NCI-H1417 (cell line): ENCODE results near the gene OLFM2.

Experiments
- DNase-seq, 3 experiments: peaks; one replicate each; lab custom pipeline; 2025; lab: John Stamatoyannopoulos, UW

OLFM2 gene

DNA sequence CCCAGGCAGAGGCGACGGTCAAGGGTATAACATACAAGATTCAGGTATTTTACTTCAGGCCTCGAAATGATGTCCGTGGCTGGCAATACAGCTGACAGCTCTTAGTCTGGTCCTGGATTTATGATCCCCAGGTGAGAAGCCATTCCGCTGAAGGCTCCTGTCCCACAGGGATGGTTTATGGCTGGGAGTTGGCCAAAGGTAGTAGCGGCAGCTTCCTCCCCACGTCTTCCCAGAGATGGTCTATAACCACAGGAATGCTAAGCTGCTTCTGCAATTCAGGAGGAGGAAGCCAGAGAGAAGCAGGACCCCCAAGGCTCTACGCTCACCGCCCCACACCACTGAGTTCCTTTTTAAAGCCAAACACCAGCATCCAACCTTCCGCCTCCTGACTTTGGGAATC lies 27.1 kb downstream of the OLFM2 start:
- no peak for DNase-seq

DNA sequence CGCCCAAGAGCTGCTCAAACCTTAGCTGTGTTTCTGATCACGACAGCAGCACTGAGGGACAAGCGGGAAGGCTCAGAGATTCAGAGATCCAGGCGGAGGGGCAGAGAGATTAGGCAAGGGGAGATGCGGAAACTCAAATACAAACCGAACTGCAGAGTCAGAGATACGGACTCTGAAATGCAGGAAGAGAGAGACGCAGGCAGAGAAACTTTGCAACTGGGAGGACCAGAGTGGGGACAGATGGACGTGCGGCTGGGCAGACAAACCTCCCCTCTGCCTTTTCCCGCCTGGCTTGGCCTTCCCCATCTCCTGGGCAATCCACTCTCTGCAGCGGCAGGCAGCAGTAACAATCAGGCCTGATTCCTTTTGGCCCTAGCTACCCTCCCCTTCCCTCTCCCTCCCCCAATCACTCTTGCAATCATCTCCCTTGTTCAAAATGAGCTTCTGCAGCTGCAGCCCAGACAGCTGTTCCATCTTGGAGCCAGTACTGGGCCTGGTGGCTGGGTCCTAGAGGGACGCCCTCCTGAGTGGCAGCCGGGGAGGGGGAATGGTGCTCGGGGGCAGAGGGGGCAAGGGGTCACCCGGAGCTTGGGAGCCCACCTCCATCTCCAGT lies 29.7 kb downstream of the OLFM2 start:
- no peak for DNase-seq

GRCh38 chr19:9903336-9903735 lies 33.0 kb downstream of the OLFM2 start:
- DNase-seq: no peak

DNA sequence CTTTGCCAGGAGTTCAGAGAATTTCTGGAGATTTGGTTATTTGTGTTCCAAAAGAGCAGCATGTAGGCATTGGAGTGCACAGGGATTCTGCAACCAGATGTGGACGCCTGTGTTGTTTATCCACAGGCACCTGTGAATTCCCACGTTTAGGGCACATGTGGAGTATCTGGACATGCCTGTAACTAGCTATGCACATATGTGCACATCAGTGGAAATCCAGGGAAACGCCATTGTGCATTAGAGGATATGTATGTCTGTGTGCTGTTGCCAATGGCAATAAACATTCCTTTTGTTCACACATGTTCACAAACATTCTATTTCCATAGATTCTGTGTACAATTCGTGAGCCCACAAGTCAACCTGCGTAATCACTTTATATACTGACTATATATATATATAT lies 34.7 kb downstream of the OLFM2 start:
- no peak for DNase-seq

GRCh38 chr19:9901020-9901419 lies 35.3 kb downstream of the OLFM2 start:
- DNase-seq: no peak

DNA sequence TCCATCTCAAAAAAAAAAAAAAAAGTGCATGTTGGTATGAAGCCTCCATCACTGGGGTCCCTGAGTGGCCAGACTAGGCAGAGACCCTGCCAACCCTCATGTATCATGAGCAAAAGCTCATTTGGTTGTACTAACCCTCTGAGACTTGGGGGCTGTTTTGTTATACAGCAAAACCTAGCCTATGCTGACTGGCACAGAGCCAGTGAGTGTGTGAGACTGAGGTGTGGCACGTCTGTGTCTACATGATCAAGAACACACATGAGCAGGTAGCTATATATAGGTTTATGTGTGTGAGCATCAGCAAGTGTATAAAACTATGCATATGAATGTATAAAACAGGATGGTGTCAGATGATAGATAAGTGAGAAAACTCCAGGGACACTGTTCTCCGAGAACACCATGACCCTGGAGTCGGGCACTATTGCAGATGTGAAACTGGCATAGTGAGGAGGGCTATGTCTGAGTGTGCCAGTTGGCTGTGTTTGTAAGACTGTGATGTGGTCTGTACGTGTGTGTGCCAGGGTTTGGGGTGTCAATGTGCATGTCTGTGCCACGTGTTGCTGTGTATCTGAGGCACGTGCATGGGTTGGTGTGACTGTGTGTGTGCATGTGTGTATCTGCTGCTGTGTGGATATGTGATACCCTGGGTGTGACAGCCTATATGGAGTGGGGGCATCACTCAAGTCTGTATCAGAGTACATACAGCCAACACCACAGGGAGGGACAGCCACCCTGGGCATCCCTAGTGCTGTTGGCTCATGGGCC lies 44.5 kb downstream of the OLFM2 start:
- DNase-seq: no peak

- no peak for DNase-seq
These were observed 51.2 kb downstream of the OLFM2 start for GRCh38 chr19:9885077-9885552.

GRCh38 chr19:9883764-9884163 lies 52.6 kb downstream of the OLFM2 start:
- DNase-seq: no peak

DNA sequence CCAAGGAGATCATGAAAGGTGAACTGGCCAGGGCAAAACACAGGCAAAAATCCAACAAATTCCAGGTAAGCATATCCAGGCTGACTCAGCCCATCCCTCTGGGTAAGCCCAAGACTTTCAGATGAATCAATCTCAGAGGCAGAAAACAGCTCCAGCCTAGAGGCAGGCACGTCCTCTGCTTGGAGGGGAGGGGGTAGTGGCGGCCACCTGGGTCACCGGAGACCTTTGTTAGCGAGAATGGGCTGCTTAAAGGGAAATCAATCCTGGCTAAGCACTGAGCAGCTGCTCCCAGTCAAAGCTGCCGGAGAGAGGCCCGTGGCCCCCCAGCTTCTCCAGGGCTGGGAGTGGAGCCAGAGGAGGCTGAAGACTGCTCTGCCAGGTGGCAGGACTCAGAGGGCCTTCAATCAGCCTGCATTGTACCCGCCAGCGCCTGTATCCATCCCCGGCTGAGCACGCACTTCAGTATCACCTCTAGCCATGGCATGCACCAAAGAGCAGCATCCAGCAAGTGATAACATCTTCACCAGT lies 53.0 kb downstream of the OLFM2 start:
- DNase-seq: peak in 2 of 3 experiments; percentile 21 to 70

GRCh38 chr19:9881720-9882119 lies 54.6 kb downstream of the OLFM2 start:
- DNase-seq: no peak

DNA sequence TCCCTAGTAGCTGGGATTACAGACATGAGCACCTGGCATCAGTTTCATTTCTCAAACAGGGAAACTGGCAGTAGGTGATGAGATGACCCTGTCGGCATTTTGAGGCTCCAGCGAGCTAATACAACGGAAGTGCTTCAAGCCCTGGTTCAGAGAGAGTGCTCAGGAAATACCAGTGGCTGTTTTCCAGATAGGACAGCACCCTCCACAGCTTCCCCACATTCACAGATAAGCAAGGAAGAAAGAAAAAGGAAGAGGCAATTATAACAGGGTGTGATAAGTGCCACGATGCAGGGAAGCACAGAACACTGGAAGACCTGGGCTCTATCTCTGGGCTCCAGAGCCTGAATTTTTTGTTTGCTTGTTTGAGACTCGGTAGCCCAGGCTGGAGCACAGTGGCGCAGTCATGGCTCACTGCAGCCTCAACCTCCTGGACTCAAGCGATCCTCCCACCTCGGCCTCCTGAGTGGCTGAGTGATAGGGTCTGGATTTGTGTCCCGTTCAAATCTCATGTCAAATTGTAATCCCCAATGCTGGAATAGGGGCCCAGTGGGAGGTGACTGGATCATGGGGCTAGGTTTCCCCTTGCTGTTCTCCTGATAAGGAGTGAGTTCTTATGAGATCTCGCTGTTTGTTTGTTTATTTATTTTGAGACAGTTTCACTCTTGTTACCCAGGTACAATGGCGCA lies 57.7 kb downstream of the OLFM2 start:
- no peak for DNase-seq

- no peak for DNase-seq
These were observed 58.4 kb downstream of the OLFM2 start for GRCh38 chr19:9877780-9878510.

DNA sequence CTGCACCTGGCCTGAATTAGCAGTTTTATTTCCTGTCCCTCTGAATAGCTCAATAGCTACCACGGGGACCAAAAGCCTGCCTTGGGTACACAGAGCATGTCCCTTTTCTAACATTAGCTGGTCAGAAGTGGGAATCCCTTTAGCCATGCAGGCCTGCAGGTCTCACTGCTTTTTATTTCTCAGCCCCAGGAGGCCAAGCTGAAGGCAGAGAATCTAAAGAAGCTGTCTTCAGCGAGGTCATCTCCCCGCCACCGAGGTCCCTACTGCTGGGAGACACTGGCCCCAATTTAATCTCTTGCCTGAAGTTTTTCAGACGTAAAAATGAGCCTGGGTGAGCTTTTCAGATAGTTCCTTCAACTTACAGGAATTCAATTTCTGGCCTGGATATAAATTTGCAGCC lies 60.5 kb downstream of the OLFM2 start:
- no peak for DNase-seq

DNA sequence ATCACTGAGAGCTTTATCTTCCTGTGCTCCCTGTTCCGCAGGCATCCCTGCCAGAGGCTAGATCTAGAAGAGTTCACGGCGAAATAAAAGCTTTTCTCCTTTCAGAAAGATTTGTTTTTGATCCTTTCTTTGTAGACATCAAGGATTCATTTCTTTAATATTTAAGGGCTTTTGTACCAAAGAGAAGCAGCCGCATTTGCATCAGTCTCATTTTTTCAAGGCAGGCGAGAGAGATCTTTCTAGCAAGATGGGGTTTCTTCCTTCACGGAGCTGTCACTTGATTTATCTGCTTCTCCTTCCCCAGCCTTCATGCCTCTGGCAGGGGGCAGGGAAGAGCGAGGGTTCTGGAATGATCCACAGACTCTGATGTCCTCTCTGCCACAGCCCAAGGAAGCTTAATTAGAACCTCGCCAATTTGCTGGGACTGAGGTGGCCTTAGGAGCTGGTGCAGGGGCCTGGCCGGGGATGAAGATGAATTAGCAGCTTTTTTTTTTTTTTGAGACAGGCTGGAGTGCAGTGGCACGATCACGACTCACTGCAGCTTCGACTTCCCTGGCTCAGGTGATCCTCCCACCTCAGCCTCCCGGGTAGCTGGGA lies 61.2 kb downstream of the OLFM2 start:
- no peak for DNase-seq

DNA sequence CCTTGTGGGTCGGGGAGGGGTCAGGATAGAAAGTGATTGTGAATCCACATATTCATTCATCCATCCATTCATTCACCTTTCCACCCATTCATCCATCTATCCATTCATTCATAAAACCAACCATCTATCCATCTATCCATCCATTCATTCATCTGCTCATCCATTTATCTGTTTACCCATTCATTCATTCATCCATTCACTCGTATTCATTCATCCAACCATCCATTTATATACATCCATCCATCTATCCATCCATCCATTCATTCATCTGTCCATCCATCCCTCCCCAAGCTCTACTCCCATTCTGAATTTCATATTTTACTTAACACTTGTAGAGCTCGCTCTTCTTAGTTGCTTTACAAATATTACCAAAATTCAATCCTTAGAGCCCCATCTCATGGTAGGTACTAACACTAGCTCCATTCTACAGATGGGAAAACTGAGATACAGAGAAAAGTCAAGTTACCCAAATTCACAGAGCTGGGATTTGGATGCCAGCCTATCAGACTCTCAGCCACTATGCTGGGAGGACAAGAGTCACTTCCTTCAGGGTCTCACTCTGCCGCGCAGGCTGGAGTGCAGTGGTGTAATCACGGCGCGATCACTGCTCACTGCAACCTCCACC lies 63.6 kb downstream of the OLFM2 start:
- DNase-seq: no peak

DNA sequence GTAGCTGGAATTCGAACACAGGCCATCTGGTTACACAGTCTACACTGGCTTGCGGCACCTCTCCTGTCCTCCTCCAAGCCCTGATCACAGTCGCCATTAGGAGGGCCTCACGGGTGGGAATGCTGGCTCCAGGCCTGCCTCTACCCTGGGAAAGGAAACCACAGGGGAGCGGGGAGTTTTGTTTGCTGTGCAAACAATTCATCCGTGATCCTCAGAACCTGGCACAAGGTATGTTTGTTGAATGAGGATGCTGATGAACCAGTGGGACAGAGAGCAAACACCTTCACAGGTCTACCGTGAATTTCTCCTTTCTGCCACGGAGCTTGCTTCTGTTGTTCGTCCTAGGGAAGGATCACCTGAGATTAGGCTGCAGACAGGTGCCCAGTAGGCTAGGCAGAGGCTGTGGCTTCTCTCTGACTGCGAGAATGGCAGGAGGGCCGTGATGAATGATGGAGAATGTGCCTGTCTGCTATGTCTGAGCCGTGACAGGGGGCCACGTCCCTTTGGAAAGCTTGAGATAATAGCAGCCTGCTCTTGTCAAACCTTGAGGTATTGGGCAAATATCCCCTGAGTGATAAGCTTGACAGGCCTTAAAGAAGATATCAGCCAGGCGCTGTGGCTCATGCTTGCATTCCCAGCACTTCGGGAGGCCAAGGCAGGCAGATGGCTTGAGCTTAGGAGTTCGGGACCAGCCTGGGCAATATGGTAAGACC lies 64.5 kb downstream of the OLFM2 start:
- DNase-seq: peak in 2 of 3 experiments; percentile 78 to 89

DNA sequence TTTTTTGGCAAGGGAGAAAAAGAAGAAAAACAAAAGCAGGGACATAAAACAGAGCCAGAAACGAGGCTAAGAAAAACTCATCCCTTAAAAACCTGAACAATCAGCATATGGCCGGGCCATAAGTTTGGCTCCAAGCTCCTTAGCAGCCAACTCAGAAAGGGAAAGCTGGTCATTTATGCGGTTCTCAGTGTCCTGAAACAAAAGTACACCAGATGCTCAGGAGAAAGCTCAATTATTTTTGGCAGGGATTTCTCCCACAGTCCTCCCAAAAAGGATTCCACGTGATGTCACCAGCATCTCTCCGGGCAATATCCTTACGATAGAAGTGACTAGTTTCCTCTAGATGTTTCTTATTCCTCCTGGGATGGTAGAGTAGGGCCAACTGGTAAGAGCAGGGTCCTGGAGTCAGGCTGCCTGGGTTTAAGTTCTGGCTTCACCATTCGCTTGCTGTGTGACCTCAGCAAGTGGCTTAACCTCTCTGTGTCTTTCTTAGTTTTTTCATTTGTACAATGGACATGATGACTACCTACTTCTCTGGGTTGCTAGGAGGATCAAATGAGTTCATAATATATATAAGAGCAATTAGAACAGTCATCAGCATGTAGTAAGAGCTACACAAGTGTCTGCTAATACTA lies 67.2 kb downstream of the OLFM2 start:
- DNase-seq: no peak

DNA sequence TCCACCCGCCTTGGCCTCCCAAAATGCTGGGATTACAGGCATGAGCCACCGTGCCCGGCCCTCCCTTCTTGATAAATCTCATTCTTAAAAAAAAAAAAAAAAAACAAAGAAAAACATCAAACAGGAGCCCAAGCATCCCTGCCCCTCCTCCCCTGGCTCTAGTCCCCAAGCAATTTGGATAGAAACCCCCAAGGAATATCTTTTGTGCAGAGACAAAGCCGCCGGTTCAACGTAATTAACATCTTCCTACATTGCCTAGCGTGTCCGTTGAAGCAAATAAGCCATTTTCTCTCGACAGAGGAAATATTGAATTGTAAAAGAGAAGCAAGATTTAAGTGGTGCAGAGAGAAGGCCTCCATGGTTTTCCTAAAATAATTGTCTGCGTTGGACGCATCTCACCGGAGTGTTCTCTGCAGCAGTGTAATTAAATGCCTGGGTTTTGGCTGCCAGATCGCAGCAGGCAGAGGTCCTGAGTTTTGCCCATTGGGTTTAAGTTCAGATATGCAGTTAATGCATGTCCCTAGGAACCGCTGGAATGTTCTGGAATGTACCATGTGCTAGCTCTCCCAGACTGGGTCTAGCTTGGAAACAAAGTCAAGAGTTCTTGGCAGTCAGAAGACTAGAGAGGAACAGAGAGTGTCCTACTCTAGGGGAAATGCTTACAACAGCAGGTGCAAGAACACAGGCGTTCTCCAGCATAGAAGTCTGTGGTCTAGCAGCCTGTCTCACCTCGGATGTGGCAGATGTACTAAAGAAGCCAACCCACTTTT lies 70.4 kb downstream of the OLFM2 start:
- peak in 1 of 3 experiments; percentile 25 for DNase-seq

- DNase-seq: no peak
These were observed 72.6 kb downstream of the OLFM2 start for GRCh38 chr19:9863759-9864158.
